ENCODE results near the gene TBC1D2B. TPM values are rescaled to one million over a fixed set of nuclear protein-coding genes. Genes with fewer than 3 reads are reported as not detected.
A peak's percentile ranks its signal among the peaks of the same experiment; 100 is the strongest.

Gene TBC1D2B
- total RNA-seq, 1 experiment from 2014 or later, result 9.9 TPM

GRCh38 chr15:78103406-78104118 is 26.1 kb upstream of the TBC1D2B start:
- Histone ChIP-seq H3K36me3 (replicated peaks; ENCODE audit: control insufficient read depth, insufficient read depth, low read length) (peaks cover 1% of the 10 kb centered on the region), H3K27me3 (ENCODE audit: control insufficient read depth, insufficient read depth, low read length) (no peaks in the 10 kb centered on the region), H3K4me3 (ENCODE audit: insufficient read depth, low read depth, low read length) (no peak overlapping the region)
- DNase-seq, result no peak

GRCh38 chr15:78102741-78103140 is 25.2 kb upstream of the TBC1D2B start:
- Histone ChIP-seq H3K36me3 (replicated peaks; ENCODE audit: control insufficient read depth, insufficient read depth, low read length) (peaks cover 1% of the 10 kb centered on the region; the same call in 1 of the 2 replicates), H3K27me3 (ENCODE audit: control insufficient read depth, insufficient read depth, low read length) (no peaks in the 10 kb centered on the region), H3K4me3 (ENCODE audit: insufficient read depth, low read depth, low read length) (no peak overlapping the region)
- DNase-seq, result no peak

- Histone ChIP-seq H3K27me3 (ENCODE audit: control insufficient read depth, insufficient read depth, low read length) (no peaks in the 10 kb centered on the region), H3K4me3 (ENCODE audit: insufficient read depth, low read depth, low read length) (no peak overlapping the region), H3K36me3 (replicated peaks; ENCODE audit: control insufficient read depth, insufficient read depth, low read length) (peaks cover 1% of the 10 kb centered on the region; the same call in 1 of the 2 replicates)
- DNase-seq, result no peak
Measured at GRCh38 chr15:78102211-78102610, 24.7 kb upstream of the TBC1D2B start.

- no peak for DNase-seq
- H3K27me3 ChIP-seq (ENCODE audit: control insufficient read depth, insufficient read depth, low read length), result no peaks in the 10 kb centered on the region
- no peak overlapping the region for H3K4me3 ChIP-seq (ENCODE audit: insufficient read depth, low read depth, low read length)
- H3K36me3 ChIP-seq (replicated peaks; ENCODE audit: control insufficient read depth, insufficient read depth, low read length), result peaks cover 1% of the 10 kb centered on the region; the same call in 1 of the 2 replicates
Measured at GRCh38 chr15:78101423-78102105, 24.1 kb upstream of the TBC1D2B start.

GRCh38 chr15:78100886-78101285 is 23.4 kb upstream of the TBC1D2B start:
- peaks cover 1% of the 10 kb centered on the region; the same call in 1 of the 2 replicates for H3K36me3 ChIP-seq (replicated peaks; ENCODE audit: control insufficient read depth, insufficient read depth, low read length)
- DNase-seq, result no peak

GRCh38 chr15:78098131-78098755 is 20.7 kb upstream of the TBC1D2B start:
- Histone ChIP-seq H3K4me3 (ENCODE audit: insufficient read depth, low read depth, low read length) (no peak overlapping the region), H3K36me3 (replicated peaks; ENCODE audit: control insufficient read depth, insufficient read depth, low read length) (no peaks in the 10 kb centered on the region), H3K27me3 (ENCODE audit: control insufficient read depth, insufficient read depth, low read length) (no peaks in the 10 kb centered on the region; the same call in 1 of the 2 replicates)
- DNase-seq, result no peak

More at GRCh38 chr15:78100886-78101285, 23.4 kb upstream of the TBC1D2B start:
- H3K27me3 ChIP-seq (ENCODE audit: control insufficient read depth, insufficient read depth, low read length), result no peaks in the 10 kb centered on the region
- no peak overlapping the region for H3K4me3 ChIP-seq (ENCODE audit: insufficient read depth, low read depth, low read length)

GRCh38 chr15:78097667-78098066 is 20.2 kb upstream of the TBC1D2B start:
- Histone ChIP-seq H3K27me3 (ENCODE audit: control insufficient read depth, insufficient read depth, low read length) (no peaks in the 10 kb centered on the region; the same call in 1 of the 2 replicates), H3K36me3 (replicated peaks; ENCODE audit: control insufficient read depth, insufficient read depth, low read length) (no peaks in the 10 kb centered on the region), H3K4me3 (ENCODE audit: insufficient read depth, low read depth, low read length) (no peak overlapping the region)
- peak; percentile 37 for DNase-seq

GRCh38 chr15:78093242-78094020 is 15.9 kb upstream of the TBC1D2B start:
- no peak for DNase-seq
- H3K4me3 ChIP-seq (ENCODE audit: insufficient read depth, low read depth, low read length), result no peak overlapping the region

GRCh38 chr15:78092261-78093041 is 14.9 kb upstream of the TBC1D2B start, which contains the start of gene SH2D7:
SH2D7 (plus strand) TSS chr15:78092561; CDS start chr15:78092585, 24 bp downstream.
- H3K27me3 ChIP-seq (ENCODE audit: control insufficient read depth, insufficient read depth, low read length), result no peaks in the 10 kb centered on the region; the same call in 1 of the 2 replicates
- H3K4me3 ChIP-seq (ENCODE audit: insufficient read depth, low read depth, low read length), result no peak within 1 kb of the TSS
- no peak for DNase-seq
- no peaks in the 10 kb centered on the region for H3K36me3 ChIP-seq (replicated peaks; ENCODE audit: control insufficient read depth, insufficient read depth, low read length)

More at GRCh38 chr15:78093242-78094020, 15.9 kb upstream of the TBC1D2B start:
- H3K36me3 ChIP-seq (replicated peaks; ENCODE audit: control insufficient read depth, insufficient read depth, low read length), result no peaks in the 10 kb centered on the region
- H3K27me3 ChIP-seq (ENCODE audit: control insufficient read depth, insufficient read depth, low read length), result no peaks in the 10 kb centered on the region; the same call in 1 of the 2 replicates

- Histone ChIP-seq H3K27me3 (ENCODE audit: control insufficient read depth, insufficient read depth, low read length) (no peaks in the 10 kb centered on the region; the same call in 1 of the 2 replicates), H3K36me3 (replicated peaks; ENCODE audit: control insufficient read depth, insufficient read depth, low read length) (no peaks in the 10 kb centered on the region), H3K4me3 (ENCODE audit: insufficient read depth, low read depth, low read length) (no peak overlapping the region)
- no peak for DNase-seq
Measured at GRCh38 chr15:78090422-78091063, 13.0 kb upstream of the TBC1D2B start.

- Histone ChIP-seq H3K36me3 (replicated peaks; ENCODE audit: control insufficient read depth, insufficient read depth, low read length) (no peaks in the 10 kb centered on the region), H3K4me3 (ENCODE audit: insufficient read depth, low read depth, low read length) (no peak overlapping the region), H3K27me3 (ENCODE audit: control insufficient read depth, insufficient read depth, low read length) (no peaks in the 10 kb centered on the region)
- peak; percentile 40 for DNase-seq
Measured at GRCh38 chr15:78088773-78089080, 11.2 kb upstream of the TBC1D2B start.

GRCh38 chr15:78087951-78088772 is 10.7 kb upstream of the TBC1D2B start:
- DNase-seq, result no peak
- Histone ChIP-seq H3K36me3 (replicated peaks; ENCODE audit: control insufficient read depth, insufficient read depth, low read length) (no peaks in the 10 kb centered on the region), H3K27me3 (ENCODE audit: control insufficient read depth, insufficient read depth, low read length) (no peaks in the 10 kb centered on the region), H3K4me3 (ENCODE audit: insufficient read depth, low read depth, low read length) (no peak overlapping the region)

Measured in H7 (cell line).